ENCODE measurements around the gene RAPGEF4. TPM values are rescaled to one million over a fixed set of nuclear protein-coding genes. Genes with fewer than 3 reads are reported as not detected.

The RAPGEF4 gene
- total RNA-seq, 1 experiment from 2014 or later = not detected

- Histone ChIP-seq H3K27me3 (ENCODE audit: insufficient read depth, low read depth) (no peaks in the 10 kb centered on the region), H3K27ac (no peak overlapping the region), H3K9me2 (ENCODE audit: insufficient read depth) (no peaks in the 10 kb centered on the region), H3K79me2 (ENCODE audit: low read depth) (no peaks in the 10 kb centered on the region), H3F3A (ENCODE audit: insufficient read depth, low read depth) (no peaks in the 10 kb centered on the region), H2AFZ (no peak overlapping the region), H3K4me1 (replicated peaks; ENCODE audit: insufficient read depth) (no peaks in the 10 kb centered on the region), H3K4me2 (no peak overlapping the region), H3K9me3 (ENCODE audit: insufficient read depth, low read depth) (no peaks in the 10 kb centered on the region), H3K36me3 (ENCODE audit: low read depth) (no peaks in the 10 kb centered on the region), H3K4me3 (no peak overlapping the region), H4K20me1 (ENCODE audit: insufficient read depth) (no peaks in the 10 kb centered on the region)
- intact Hi-C loops (cut with micrococcal nuclease; ENCODE audit: unreplicated experiment) = loop anchor here (2.0 kb wide), 1 partner anchor 53 kb away; no protein-coding TSS in a partner anchor
- ChIA-PET CTCF (no interaction called here), POLR2A (ENCODE audit: unreplicated experiment) (no interaction called here)
- TF ChIP-seq EZH2 (IDR thresholded peaks at IDR 0.05; ENCODE audit: low read depth) = no peak
- no peak for TF ChIP-seq CTCF (conservative IDR thresholded peaks at IDR 0.05)
- no TSS peak for BruUV-seq (replicated peaks)
- no peak for DNase-seq
These were observed 76.6 kb downstream of the RAPGEF4 start for GRCh38 chr2:172812158-172812744.

- BruUV-seq (replicated peaks) = no TSS peak
- TF ChIP-seq CTCF (conservative IDR thresholded peaks at IDR 0.05) (peak; percentile 81), EZH2 (IDR thresholded peaks at IDR 0.05; ENCODE audit: low read depth) (no peak)
- no peaks in the 10 kb centered on the region for H3K27me3 ChIP-seq (ENCODE audit: insufficient read depth, low read depth)
- no peak overlapping the region for H3K27ac ChIP-seq
- intact Hi-C loops (cut with micrococcal nuclease; ENCODE audit: unreplicated experiment) = loop anchor here (1.0 to 2.0 kb wide), 3 partner anchors 51 to 397 kb away; no protein-coding TSS in a partner anchor
- H3K4me1 ChIP-seq (replicated peaks; ENCODE audit: insufficient read depth) = no peaks in the 10 kb centered on the region
- H3K4me3 ChIP-seq = no peak overlapping the region
- no peaks in the 10 kb centered on the region for H4K20me1 ChIP-seq (ENCODE audit: insufficient read depth)
- H3K36me3 ChIP-seq (ENCODE audit: low read depth) = no peaks in the 10 kb centered on the region
- ChIA-PET CTCF (interaction anchor here (0.6 to 3.1 kb wide), 14 partner anchors 18 to 1537 kb away, joined by 3 to 37 read pairs (median 4); no protein-coding TSS in a partner anchor), POLR2A (ENCODE audit: unreplicated experiment) (interaction anchor here (0.6 kb wide), 1 partner anchor 52 kb away, joined by 11 read pairs; no protein-coding TSS in a partner anchor)
- H3K9me2 ChIP-seq (ENCODE audit: insufficient read depth) = no peaks in the 10 kb centered on the region
- H3K79me2 ChIP-seq (ENCODE audit: low read depth) = no peaks in the 10 kb centered on the region
- no peak overlapping the region for H3K4me2 ChIP-seq
- no peaks in the 10 kb centered on the region for H3F3A ChIP-seq (ENCODE audit: insufficient read depth, low read depth)
- no peak overlapping the region for H2AFZ ChIP-seq
- DNase-seq = peak in 1 of 2 experiments; percentile 17
- H3K9me3 ChIP-seq (ENCODE audit: insufficient read depth, low read depth) = no peaks in the 10 kb centered on the region
These were observed 77.8 kb downstream of the RAPGEF4 start for GRCh38 chr2:172813314-172813888.

- ChIA-PET POLR2A (ENCODE audit: unreplicated experiment) (no interaction called here), CTCF (no interaction called here)
- intact Hi-C loops (cut with micrococcal nuclease; ENCODE audit: unreplicated experiment) = no loop called here
- H3K27me3 ChIP-seq (ENCODE audit: insufficient read depth, low read depth) = no peaks in the 10 kb centered on the region
- no peaks in the 10 kb centered on the region for H3F3A ChIP-seq (ENCODE audit: insufficient read depth, low read depth)
- no peak overlapping the region for H3K4me3 ChIP-seq
- no peak overlapping the region for H2AFZ ChIP-seq
- DNase-seq = no peak
- no peaks in the 10 kb centered on the region for H3K4me1 ChIP-seq (replicated peaks; ENCODE audit: insufficient read depth)
- TF ChIP-seq EZH2 (IDR thresholded peaks at IDR 0.05; ENCODE audit: low read depth) (no peak), CTCF (conservative IDR thresholded peaks at IDR 0.05) (no peak)
- H4K20me1 ChIP-seq (ENCODE audit: insufficient read depth) = no peaks in the 10 kb centered on the region
- H3K9me3 ChIP-seq (ENCODE audit: insufficient read depth, low read depth) = no peaks in the 10 kb centered on the region
- no peak overlapping the region for H3K4me2 ChIP-seq
- H3K9me2 ChIP-seq (ENCODE audit: insufficient read depth) = no peaks in the 10 kb centered on the region
- H3K27ac ChIP-seq = no peak overlapping the region
- no TSS peak for BruUV-seq (replicated peaks)
- no peaks in the 10 kb centered on the region for H3K79me2 ChIP-seq (ENCODE audit: low read depth)
- no peaks in the 10 kb centered on the region for H3K36me3 ChIP-seq (ENCODE audit: low read depth)
These were observed 81.8 kb downstream of the RAPGEF4 start for GRCh38 chr2:172817411-172817810.
